Measurements from ENCODE around the gene RAPGEF2.
A peak's percentile ranks its signal among the peaks of the same experiment; 100 is the strongest.
"Not testable (repeated sequence)": the region's sequence is repeated elsewhere in the genome, so short reads cannot be mapped to it uniquely, and the experiment has no call there.

RAPGEF2 gene

GRCh38 chr4:159077018-159077417, 25.9 kb upstream of the RAPGEF2 start:
- DNase-seq; ATAC-seq (replicated peaks); H3K36me3 Mint-ChIP-seq (ENCODE audit: insufficient read depth); H3K9me3 Mint-ChIP-seq; H3K27me3 Mint-ChIP-seq; H3K4me1 Mint-ChIP-seq (ENCODE audit: low read depth in 2 of 2): not testable (repeated sequence)
- peak overlapping the region in 1 of 2 donors; percentile 53 for H3K27ac Mint-ChIP-seq
- peak overlapping the region in 1 of 2 donors; percentile 82 for H3K4me3 Mint-ChIP-seq

- peaks cover 2 to 6% of the 10 kb centered on the region in 2 donors for H3K4me1 Mint-ChIP-seq (ENCODE audit: low read depth in 2 of 2)
- peak overlapping the region; percentile 18 to 53 for H3K27ac Mint-ChIP-seq
- DNase-seq (no peak), ATAC-seq (replicated peaks) (peak; percentile 66)
- no peaks in the 10 kb centered on the region for H3K36me3 Mint-ChIP-seq (ENCODE audit: insufficient read depth)
- H3K4me3 Mint-ChIP-seq = peak overlapping the region; percentile 71 to 82
- H3K27me3 Mint-ChIP-seq = no peaks in the 10 kb centered on the region
- no peaks in the 10 kb centered on the region for H3K9me3 Mint-ChIP-seq
Observed at GRCh38 chr4:159077702-159078495, 25.0 kb upstream of the RAPGEF2 start.

- Mint-ChIP-seq H3K4me1 (ENCODE audit: low read depth in 2 of 2) (peaks cover 2 to 6% of the 10 kb centered on the region in 2 donors), H3K27ac (no peak overlapping the region), H3K27me3 (no peaks in the 10 kb centered on the region), H3K36me3 (ENCODE audit: insufficient read depth) (no peaks in the 10 kb centered on the region), H3K9me3 (no peaks in the 10 kb centered on the region), H3K4me3 (no peak overlapping the region)
- DNase-seq = no peak
- no peak for ATAC-seq (replicated peaks)
Observed at GRCh38 chr4:159079074-159079473, 23.8 kb upstream of the RAPGEF2 start.

GRCh38 chr4:159086606-159087005, 16.3 kb upstream of the RAPGEF2 start:
- no peaks in the 10 kb centered on the region for H3K36me3 Mint-ChIP-seq (ENCODE audit: insufficient read depth)
- H3K27ac Mint-ChIP-seq = no peak overlapping the region
- H3K4me1 Mint-ChIP-seq (ENCODE audit: low read depth in 2 of 2) = no peaks in the 10 kb centered on the region
- no peaks in the 10 kb centered on the region for H3K27me3 Mint-ChIP-seq
- no peak for DNase-seq
- no peak overlapping the region for H3K4me3 Mint-ChIP-seq
- no peak for ATAC-seq (replicated peaks)
- no peaks in the 10 kb centered on the region for H3K9me3 Mint-ChIP-seq

- Mint-ChIP-seq H3K9me3 (no peaks in the 10 kb centered on the region), H3K27ac (no peak overlapping the region), H3K36me3 (ENCODE audit: insufficient read depth) (no peaks in the 10 kb centered on the region)
Observed at GRCh38 chr4:159090255-159090654, 12.6 kb upstream of the RAPGEF2 start.

GRCh38 chr4:159094156-159094555, 8.7 kb upstream of the RAPGEF2 start:
- ATAC-seq (replicated peaks); DNase-seq; H3K27ac Mint-ChIP-seq; H3K4me3 Mint-ChIP-seq; H3K4me1 Mint-ChIP-seq (ENCODE audit: low read depth in 2 of 2); H3K9me3 Mint-ChIP-seq; H3K36me3 Mint-ChIP-seq (ENCODE audit: insufficient read depth); H3K27me3 Mint-ChIP-seq: not testable (repeated sequence)

More at GRCh38 chr4:159090255-159090654, 12.6 kb upstream of the RAPGEF2 start:
- ATAC-seq (replicated peaks) (no peak), DNase-seq (no peak)
- H3K4me3 Mint-ChIP-seq = no peak overlapping the region
- H3K27me3 Mint-ChIP-seq = no peaks in the 10 kb centered on the region
- H3K4me1 Mint-ChIP-seq (ENCODE audit: low read depth in 2 of 2) = no peaks in the 10 kb centered on the region

GRCh38 chr4:159096434-159096833, 6.4 kb upstream of the RAPGEF2 start:
- Mint-ChIP-seq H3K4me1 (ENCODE audit: low read depth in 2 of 2) (peaks cover 0 to 5% of the 10 kb centered on the region in 2 donors), H3K27me3 (peaks cover 7 to 10% of the 10 kb centered on the region in 2 donors), H3K27ac (no peak overlapping the region), H3K9me3 (no peaks in the 10 kb centered on the region), H3K36me3 (ENCODE audit: insufficient read depth) (no peaks in the 10 kb centered on the region), H3K4me3 (no peak overlapping the region)
- no peak for DNase-seq
- no peak for ATAC-seq (replicated peaks)

- Mint-ChIP-seq H3K4me1 (ENCODE audit: low read depth in 2 of 2) (peaks cover 4 to 11% of the 10 kb centered on the region in 2 donors), H3K36me3 (ENCODE audit: insufficient read depth) (peaks cover 5% of the 10 kb centered on the region), H3K4me3 (no peak overlapping the region), H3K27ac (no peak overlapping the region), H3K27me3 (peaks cover 7 to 10% of the 10 kb centered on the region in 2 donors), H3K9me3 (no peaks in the 10 kb centered on the region)
- ATAC-seq (replicated peaks) = no peak
- DNase-seq = no peak
Observed at GRCh38 chr4:159097144-159097543, 5.7 kb upstream of the RAPGEF2 start.

GRCh38 chr4:159097785-159098184, 5.1 kb upstream of the RAPGEF2 start:
- H3K9me3 Mint-ChIP-seq = no peaks in the 10 kb centered on the region
- ATAC-seq (replicated peaks) (no peak), DNase-seq (no peak)
- no peak overlapping the region for H3K27ac Mint-ChIP-seq
- peaks cover 6 to 14% of the 10 kb centered on the region in 2 donors for H3K4me1 Mint-ChIP-seq (ENCODE audit: low read depth in 2 of 2)
- H3K27me3 Mint-ChIP-seq = peaks cover 7 to 10% of the 10 kb centered on the region in 2 donors
- H3K4me3 Mint-ChIP-seq = no peak overlapping the region
- peaks cover 9% of the 10 kb centered on the region for H3K36me3 Mint-ChIP-seq (ENCODE audit: insufficient read depth)

GRCh38 chr4:159098482-159099127, 4.3 kb upstream of the RAPGEF2 start:
- Mint-ChIP-seq H3K27ac (no peak overlapping the region), H3K4me3 (no peak overlapping the region), H3K36me3 (ENCODE audit: insufficient read depth) (peaks cover 12% of the 10 kb centered on the region), H3K4me1 (ENCODE audit: low read depth in 2 of 2) (peaks cover 6 to 14% of the 10 kb centered on the region in 2 donors), H3K9me3 (no peaks in the 10 kb centered on the region), H3K27me3 (peaks cover 7 to 10% of the 10 kb centered on the region in 2 donors)
- DNase-seq (no peak), ATAC-seq (replicated peaks) (no peak)

GRCh38 chr4:159101988-159102621, 774 bp upstream of the RAPGEF2 start:
- Mint-ChIP-seq H3K27me3 (no peaks in the 10 kb centered on the region), H3K27ac (peak overlapping the region; percentile 94 to 97), H3K36me3 (ENCODE audit: insufficient read depth) (peaks cover 30% of the 10 kb centered on the region), H3K9me3 (no peaks in the 10 kb centered on the region), H3K4me3 (peak overlapping the region; percentile 90), H3K4me1 (ENCODE audit: low read depth in 2 of 2) (peaks cover 25 to 38% of the 10 kb centered on the region in 2 donors)
- ATAC-seq (replicated peaks) (no peak), DNase-seq (no peak)

- Mint-ChIP-seq H3K9me3 (no peaks in the 10 kb centered on the region), H3K4me3 (peak overlapping the region; percentile 90), H3K36me3 (ENCODE audit: insufficient read depth) (peaks cover 30% of the 10 kb centered on the region), H3K27ac (peak overlapping the region; percentile 94 to 99), H3K27me3 (no peaks in the 10 kb centered on the region), H3K4me1 (ENCODE audit: low read depth in 2 of 2) (peaks cover 27 to 43% of the 10 kb centered on the region in 2 donors)
- peak; percentile 30 to 45 (median 33) for DNase-seq
- peak; percentile 17 for ATAC-seq (replicated peaks)
Observed at GRCh38 chr4:159103384-159103990, 608 bp downstream of the RAPGEF2 start.

GRCh38 chr4:159104694-159105414, 2.0 kb downstream of the RAPGEF2 start:
- ATAC-seq (replicated peaks) = no peak
- Mint-ChIP-seq H3K9me3 (no peaks in the 10 kb centered on the region), H3K4me1 (ENCODE audit: low read depth in 2 of 2) (peaks cover 33 to 47% of the 10 kb centered on the region in 2 donors), H3K36me3 (ENCODE audit: insufficient read depth) (peaks cover 30% of the 10 kb centered on the region), H3K4me3 (peak overlapping the region; percentile 90), H3K27me3 (no peaks in the 10 kb centered on the region), H3K27ac (peak overlapping the region; percentile 98 to 99)
- DNase-seq = no peak

Measured in effector memory CD8-positive, alpha-beta T cell (primary cell).